GM18507 (cell line): ENCODE results near the gene SLC25A12.
"Not testable (repeated sequence)": the region's sequence is repeated elsewhere in the genome, so short reads cannot be mapped to it uniquely, and the experiment has no call there.

Source experiments
- DNase-seq: peaks from one replicate; pipeline ENCODE4 v3.0.0; 2011; ENCODE audit warnings: low read depth; ENCODE audit not compliant: insufficient read length; ENCODE audit errors: extremely low spot score
- FAIRE-seq: peaks from 2 replicates; lab custom pipeline; 2011; peaks lifted over from hg19 to GRCh38; lab: Jason Lieb, UNC

SLC25A12 gene

DNA sequence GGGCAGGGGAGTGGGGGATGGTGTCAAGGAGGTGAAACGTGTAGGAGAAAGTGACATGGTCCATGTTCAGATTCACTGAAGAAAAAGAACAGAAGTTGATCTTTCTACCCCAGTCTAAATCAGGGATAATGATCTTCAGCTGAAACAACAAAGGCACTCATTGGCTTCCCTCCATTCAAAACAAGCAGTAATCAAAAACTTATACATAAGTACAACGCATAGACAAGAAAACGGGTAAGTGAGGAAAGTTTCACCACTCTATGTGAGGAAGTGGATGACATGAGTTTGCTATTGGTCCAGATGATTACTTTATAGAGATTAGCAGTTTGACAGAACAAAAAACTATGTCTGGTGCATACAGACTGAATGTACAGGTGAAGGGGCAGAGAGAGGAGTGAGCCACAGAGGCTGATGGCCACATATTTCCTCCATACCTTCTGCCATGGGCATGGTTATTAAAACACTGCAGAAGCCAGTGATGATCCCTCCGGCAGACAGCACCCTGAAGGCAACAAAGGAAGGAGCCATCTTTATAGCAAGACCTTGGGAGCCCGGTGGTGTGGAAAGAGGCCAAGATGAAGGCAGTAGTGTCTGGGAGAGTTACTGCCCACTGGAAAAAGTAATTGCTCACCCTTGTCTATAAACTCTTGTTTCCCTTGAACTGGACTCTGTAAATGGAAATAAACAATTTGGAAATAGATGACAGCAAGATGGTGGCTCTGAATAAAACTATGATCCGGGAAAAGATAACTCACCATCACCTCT is 57.7 kb downstream of the SLC25A12 start:
- DNase-seq: no peak
- FAIRE-seq: no peak

GRCh38 chr2:171835386-171835785 is 58.7 kb downstream of the SLC25A12 start:
- DNase-seq (no peak), FAIRE-seq (no peak)

- FAIRE-seq: no peak
Observed at GRCh38 chr2:171834286-171834685, 59.8 kb downstream of the SLC25A12 start.

GRCh38 chr2:171832489-171832888 is 61.6 kb downstream of the SLC25A12 start:
- DNase-seq (no peak), FAIRE-seq (no peak)

More at GRCh38 chr2:171834286-171834685, 59.8 kb downstream of the SLC25A12 start:
- no peak for DNase-seq

GRCh38 chr2:171830039-171830438 is 64.0 kb downstream of the SLC25A12 start:
- DNase-seq (no peak), FAIRE-seq (no peak)

- no peak for FAIRE-seq
- no peak for DNase-seq
Observed at GRCh38 chr2:171824086-171824485, 70.0 kb downstream of the SLC25A12 start.

DNA sequence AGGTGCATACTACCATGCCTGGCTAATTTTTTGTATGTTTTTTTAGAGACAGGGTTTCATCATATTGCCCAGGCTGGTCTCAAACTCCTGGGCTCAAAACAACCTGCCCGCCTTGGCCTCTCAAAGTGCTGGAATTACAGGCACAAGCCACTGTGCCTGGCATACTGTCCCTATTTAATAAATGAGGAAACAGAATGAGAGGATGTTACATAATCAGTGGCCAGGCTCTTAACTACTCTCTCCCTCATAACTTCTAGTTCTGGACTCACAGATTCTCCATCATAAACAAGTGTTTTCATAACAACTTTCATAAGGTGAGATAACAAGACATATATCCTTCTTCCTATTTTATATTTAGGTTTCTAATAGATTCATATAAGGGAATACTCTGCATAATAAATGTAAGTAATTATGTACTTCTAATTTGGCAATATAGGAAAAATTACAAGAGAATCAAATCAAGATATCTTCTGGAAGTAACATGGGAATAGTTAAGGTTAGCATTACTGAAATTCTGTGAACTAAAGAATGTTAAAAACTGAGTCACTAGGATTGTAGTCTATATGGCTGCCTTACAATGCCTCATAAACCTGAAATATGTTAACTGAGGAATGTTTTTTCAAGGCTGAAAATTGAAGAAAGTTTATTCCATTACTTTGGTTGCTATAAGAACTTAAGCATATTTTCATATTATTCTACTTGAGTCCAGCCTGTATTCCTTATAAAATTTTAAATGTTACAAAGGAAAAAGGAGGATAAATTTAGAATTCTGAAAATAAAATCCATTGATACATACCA is 71.3 kb downstream of the SLC25A12 start:
- FAIRE-seq: no peak
- DNase-seq: no peak

- DNase-seq: no peak
- FAIRE-seq: no peak
Observed at GRCh38 chr2:171819453-171819852, 74.6 kb downstream of the SLC25A12 start.

DNA sequence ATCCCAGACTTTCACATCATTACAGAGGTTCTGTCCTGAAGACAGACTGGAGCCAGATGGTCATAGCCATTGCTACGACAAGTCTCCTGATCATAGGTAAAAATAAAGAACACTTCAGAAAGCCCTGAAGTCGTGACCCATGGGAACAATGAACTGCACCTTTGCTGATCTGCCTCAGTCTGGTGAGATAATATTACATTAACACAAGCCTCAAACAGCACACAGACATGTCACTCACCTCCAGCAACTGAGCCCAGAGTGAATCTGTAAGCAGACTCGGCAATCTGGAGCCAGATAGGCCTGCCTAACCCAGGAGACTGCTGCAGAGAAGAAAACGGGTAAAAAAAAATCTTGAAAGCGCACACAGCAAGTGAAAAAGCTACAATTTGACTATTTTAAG is 79.2 kb downstream of the SLC25A12 start:
- DNase-seq (no peak), FAIRE-seq (no peak)

GRCh38 chr2:171814174-171814573 is 79.9 kb downstream of the SLC25A12 start:
- FAIRE-seq (no peak), DNase-seq (no peak)

GRCh38 chr2:171813729-171814128 is 80.3 kb downstream of the SLC25A12 start:
- DNase-seq (no peak), FAIRE-seq (no peak)

GRCh38 chr2:171813126-171813525 is 80.9 kb downstream of the SLC25A12 start:
- no peak for DNase-seq
- FAIRE-seq: no peak

DNA sequence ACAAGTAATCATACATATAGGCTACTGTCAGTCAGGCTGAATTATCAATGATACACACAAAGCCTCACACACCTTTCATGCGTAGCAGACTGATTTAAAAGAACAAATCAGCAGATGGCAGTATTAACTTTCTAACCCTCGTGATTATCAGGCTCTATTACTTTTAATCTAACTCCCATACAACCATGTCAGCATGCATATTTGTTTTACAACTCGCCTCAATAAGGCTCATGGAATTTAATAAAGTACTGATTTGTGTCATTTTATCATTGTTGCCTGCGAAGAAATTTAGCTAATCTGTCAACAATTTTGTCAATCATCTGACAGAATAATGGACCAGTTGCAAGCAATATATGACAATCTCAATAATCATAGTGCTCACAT is 82.8 kb downstream of the SLC25A12 start:
- FAIRE-seq: peak; percentile 44

GRCh38 chr2:171810422-171811244 is 83.4 kb downstream of the SLC25A12 start:
- DNase-seq (no peak), FAIRE-seq (no peak)

More for the DNA sequence above, 82.8 kb downstream of the SLC25A12 start:
- DNase-seq: no peak

DNA sequence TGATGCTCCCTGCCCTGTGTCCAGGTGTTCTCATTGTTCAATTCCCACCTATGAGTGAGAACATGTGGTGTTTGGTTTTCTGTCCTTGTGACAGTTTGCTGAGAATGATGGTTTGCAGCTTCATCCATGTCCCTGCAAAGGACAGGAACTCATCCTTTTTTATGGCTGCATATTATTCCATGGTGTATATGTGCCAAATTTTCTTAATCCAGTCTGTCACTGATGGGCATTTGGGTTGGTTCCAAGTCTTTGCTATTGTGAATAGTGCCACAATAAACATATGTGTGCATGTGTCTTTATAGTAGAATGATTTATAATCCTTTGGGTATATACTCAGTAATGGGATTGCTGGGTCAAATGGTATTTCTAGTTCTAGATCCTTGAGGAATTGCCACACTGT is 85.2 kb downstream of the SLC25A12 start:
- FAIRE-seq, DNase-seq: not testable (repeated sequence)

GRCh38 chr2:171807831-171808393 is 86.1 kb downstream of the SLC25A12 start:
- DNase-seq (no peak), FAIRE-seq (no peak)

- DNase-seq (no peak), FAIRE-seq (peak; percentile 21)
Observed at GRCh38 chr2:171807119-171807518, 86.9 kb downstream of the SLC25A12 start.

DNA sequence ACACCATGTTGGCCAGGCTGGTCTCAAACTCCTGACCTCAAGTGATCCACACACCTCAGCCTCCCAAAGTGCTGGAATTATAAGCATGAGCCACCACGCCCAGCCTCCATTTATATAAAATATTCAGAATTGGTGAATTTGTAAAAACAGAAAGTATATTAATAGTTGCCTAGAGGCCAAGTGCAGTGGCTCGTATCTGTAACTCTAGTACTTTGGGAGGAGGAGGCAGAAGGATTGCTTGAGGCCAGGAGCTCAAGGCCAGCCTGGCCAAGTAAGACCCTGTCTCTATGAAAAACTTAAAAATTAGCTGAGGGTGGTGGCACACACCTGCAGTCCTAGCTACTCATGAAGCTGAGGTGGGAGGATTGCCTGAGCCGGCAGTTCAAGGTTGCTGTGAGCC is 89.6 kb downstream of the SLC25A12 start:
- no peak for FAIRE-seq
- no peak for DNase-seq

DNA sequence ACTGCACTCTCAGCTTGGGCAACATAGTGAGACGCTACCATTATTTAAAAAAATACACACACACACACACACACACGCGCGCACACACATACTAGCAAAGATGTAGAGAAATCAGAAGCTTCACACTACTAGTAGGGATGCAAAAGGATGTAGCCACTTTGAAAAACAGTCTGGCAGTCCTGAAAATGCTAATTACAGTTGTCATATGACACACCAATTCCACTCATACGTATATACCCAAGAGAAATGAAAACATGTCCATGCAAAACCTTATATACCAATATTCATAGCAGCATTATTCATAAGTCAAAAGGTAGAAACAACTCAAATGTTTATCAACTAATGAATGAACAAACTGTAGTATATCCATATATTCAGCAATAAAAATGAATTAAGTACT is 90.3 kb downstream of the SLC25A12 start:
- FAIRE-seq (no peak), DNase-seq (no peak)

DNA sequence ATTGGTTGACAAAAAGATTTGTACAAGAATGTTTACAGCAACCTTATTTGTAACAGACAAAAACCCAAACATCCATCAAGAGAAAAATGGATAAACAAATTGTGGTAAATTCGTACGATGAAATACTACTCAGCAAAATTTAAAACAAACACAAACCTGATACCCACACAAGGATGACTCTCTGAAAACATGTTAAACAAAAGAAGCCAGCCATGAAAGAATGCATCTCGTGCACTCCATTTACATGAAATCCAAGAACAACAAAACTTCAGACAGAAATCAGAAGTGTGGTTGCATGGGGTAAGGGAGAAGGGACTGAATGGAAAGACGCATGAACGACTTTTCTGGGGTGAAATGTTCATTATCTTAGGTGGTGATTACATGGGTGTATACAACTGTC is 93.4 kb downstream of the SLC25A12 start:
- FAIRE-seq (no peak), DNase-seq (no peak)
